Loucy (cell line): ENCODE results near the gene SPOCK3.

Source experiments
- CTCF ChIP-seq: fragments of 200-600 bp; sonication (generic); conservative IDR thresholded peaks from 2 replicates; pipeline ENCODE4 v1.5.1; 2014; ENCODE audit warnings: mild to moderate bottlenecking, antibody characterized with exemption, low read length
- EZH2phosphoT487 ChIP-seq: fragments of 200-600 bp; IDR thresholded peaks from 2 replicates; pipeline ENCODE4 v1.6.1; 2018; ENCODE audit warnings: antibody characterized with exemption, mild to moderate bottlenecking, moderate library complexity, borderline replicate concordance

GRCh38 chr4:167233685-167234315 lies 494 bp downstream of the SPOCK3 start:
- TF ChIP-seq CTCF (no peak), EZH2phosphoT487 (no peak)
